Ovary (tissue), 9 donors: Measurements from ENCODE around the gene C10orf105. TPM values are rescaled to one million over a fixed set of nuclear protein-coding genes. Genes with fewer than 3 reads are reported as not detected.

ENCODE experiments used
- DNase-seq, 5 donors: peaks; one replicate each; pipeline ENCODE4 v3.0.0-alpha.2; 2019 to 2020
- H3K27ac ChIP-seq, 2 donors: fragments of 200-600 bp; one replicate each; pipeline versions ENCODE4 v1.5.1 to v1.8.0; 2019 to 2022
- H3K27me3 ChIP-seq: fragments of 200-600 bp; one replicate; pipeline ENCODE4 v1.8.0; 2022
- H3K36me3 ChIP-seq: fragments of 200-600 bp; sonication (generic); one replicate; pipeline ENCODE4 v1.5.1; 2019
- H3K4me1 ChIP-seq: one replicate; pipeline ENCODE4 v1.8.1; 2013; ENCODE audit warnings: mild to moderate bottlenecking, moderate library complexity; ENCODE audit not compliant: insufficient read depth
- H3K4me3 ChIP-seq: fragments of 200-600 bp; sonication (generic); one replicate; pipeline ENCODE4 v1.5.1; 2017
- H3K9me3 ChIP-seq, 2 donors: fragments of 200-600 bp in 1 of 2; sonication (generic) in 1 of 2; one replicate each; pipeline versions ENCODE4 v1.5.1 to v1.8.1; 2013 to 2019; ENCODE audit warnings: mild to moderate bottlenecking in 1 of 2, moderate library complexity in 1 of 2
- CTCF ChIP-seq, 3 donors: fragments of 450-650 bp in 2 of 3; fragments of 200-600 bp in 1 of 3; IDR thresholded peaks; one replicate each; pipeline versions ENCODE4 v1.5.1 to v1.8.0; 2016 to 2022; ENCODE audit warnings: antibody characterized with exemption in 3 of 3, mild to moderate bottlenecking in 1 of 3
- EP300 ChIP-seq: sonication (generic); formaldehyde crosslinking; IDR thresholded peaks from one replicate; pipeline ENCODE4 v1.6.1; 2017; ENCODE audit warnings: antibody characterized with exemption
- POLR2A ChIP-seq: fragments of 450-650 bp; IDR thresholded peaks from one replicate; pipeline ENCODE4 v1.6.1; 2017; ENCODE audit warnings: antibody characterized with exemption, mild to moderate bottlenecking, moderate library complexity
- WGBS, 3 donors: extraction: QIAGEN DNeasy Blood & Tissue Kit in 1 of 3; methylation state at CpG; one replicate each; pipeline versions ENCODE4 v1.1.5 to v1.1.7; 2013 to 2017; 5-methylcytosine and 5-hydroxymethylcytosine counted together
- intact Hi-C, 4 donors: fragments of 100-400 bp; cut with DNase I; formaldehyde crosslinking; loops; one replicate each; pipeline versions ENCODE4 v1.11.0 to v1.15.1; 2022 to 2023
- polyA plus RNA-seq, 2 donors: library from polyadenylated mRNA; stranded (reverse); fragments of 200-250 nt in 1 of 2; fragments of 350-450 nt in 1 of 2; fragmentation: Illumina TruSeq in 1 of 2; extraction: RNeasy Lipid Tissue Mini Kit (QIAGEN cat#74804) in 1 of 2; gene quantifications; one replicate each; pipeline ENCODE4 v1.2.3, GENCODE V29; 2013 to 2014
- total RNA-seq, 7 donors: library from RNA; depleted of rRNA in 2 of 7; stranded (reverse); fragments of >200 nt in 2 of 7; fragmentation: NEBNext Ultra II Directional in 3 of 7; extraction: Animal tissue kit (Norgen Biotek cat#: 25700) in 3 of 7; gene quantifications; one replicate each; pipeline versions ENCODE4 v1.1.0 to v1.2.4, GENCODE V29; 2016 to 2023
- donor health status: DM: no; HTN: no; CAD: no; lungs with moderate emphysema.
- donor health status: DM: no; HTN: no; CAD: no.
- donor health status: Bipolar disorder and iron deficiency.
- donor health status: DM: yes; HTN: yes; CAD: no.
- donor health status: DM: no; HTN: no; CAD: no.
- donor health status: DM: yes; HTN: yes; CAD: no.

Gene C10orf105
- total and polyA plus RNA-seq, 9 donors: 0.11 to 0.45 (median 0.27) TPM

GRCh38 chr10:71715026-71715425 is 4.6 kb downstream of the C10orf105 start:
- 75 to 83% (median 82%) methylated on average over 6 to 8 of the region's 8 CpGs for WGBS, 3 donors
- no peaks in the 10 kb centered on the region for H3K36me3 ChIP-seq
- peak overlapping the region; percentile 63 to 95 for H3K27ac ChIP-seq
- no peak overlapping the region for H3K4me3 ChIP-seq
- intact Hi-C loops: loop anchor here in 1 of 4 donors (2.0 kb wide), 1 partner anchor 58 kb away; the partner anchor contains the start of gene VSIR
- peak in 1 of 5 donors; percentile 50 for DNase-seq
- no peaks in the 10 kb centered on the region for H3K9me3 ChIP-seq
- H3K27me3 ChIP-seq: no peaks in the 10 kb centered on the region
- no peak for TF ChIP-seq POLR2A
- no peak for TF ChIP-seq CTCF (IDR thresholded peaks at IDR 0.05)
- TF ChIP-seq EP300: no peak
- H3K4me1 ChIP-seq: peaks cover 58% of the 10 kb centered on the region

GRCh38 chr10:71714592-71714991 is 5.0 kb downstream of the C10orf105 start:
- no peaks in the 10 kb centered on the region for H3K27me3 ChIP-seq
- H3K4me1 ChIP-seq: peaks cover 54% of the 10 kb centered on the region
- TF ChIP-seq POLR2A (no peak), CTCF (IDR thresholded peaks at IDR 0.05) (no peak), EP300 (no peak)
- no peaks in the 10 kb centered on the region for H3K9me3 ChIP-seq
- DNase-seq: peak in 2 of 5 donors; percentile 63 to 64
- H3K4me3 ChIP-seq: no peak overlapping the region
- peak overlapping the region; percentile 63 to 95 for H3K27ac ChIP-seq
- WGBS, 3 donors: 53 to 55% (median 54%) methylated on average over 5 of the region's 5 CpGs
- intact Hi-C loops: loop anchor here in 2 of 4 donors (2.0 to 5.0 kb wide), 2 partner anchors 58 kb away; partner anchors contain the start of gene VSIR (in 2 of the 2)
- no peaks in the 10 kb centered on the region for H3K36me3 ChIP-seq

- no peaks in the 10 kb centered on the region for H3K27me3 ChIP-seq
- no peak for TF ChIP-seq EP300
- TF ChIP-seq CTCF (IDR thresholded peaks at IDR 0.05): no peak
- TF ChIP-seq POLR2A: no peak
- H3K9me3 ChIP-seq: no peaks in the 10 kb centered on the region
- H3K4me1 ChIP-seq: peaks cover 49% of the 10 kb centered on the region
- no peak overlapping the region for H3K4me3 ChIP-seq
- intact Hi-C loops: loop anchor here in 2 of 4 donors (2.0 to 5.0 kb wide), 2 partner anchors 58 to 59 kb away; partner anchors contain the start of gene VSIR (in 2 of the 2)
- no peaks in the 10 kb centered on the region for H3K36me3 ChIP-seq
- H3K27ac ChIP-seq: peak overlapping the region; percentile 63 to 95
- DNase-seq: peak in 1 of 5 donors; percentile 27
- 50 to 62% (median 62%) methylated on average over 4 of the region's 4 CpGs for WGBS, 3 donors
These were observed 5.6 kb downstream of the C10orf105 start for GRCh38 chr10:71714031-71714410.

- 1% methylated on average over 10 to 12 of the region's 12 CpGs for WGBS, 3 donors
- DNase-seq: peak; percentile 92 to 94 (median 94)
- Histone ChIP-seq H3K27me3 (no peaks in the 10 kb centered on the region), H3K9me3 (no peaks in the 10 kb centered on the region), H3K4me3 (no peak overlapping the region), H3K36me3 (no peaks in the 10 kb centered on the region), H3K4me1 (peaks cover 47% of the 10 kb centered on the region), H3K27ac (peak overlapping the region; percentile 63 to 95)
- intact Hi-C loops: loop anchor here in 3 of 4 donors (2.0 to 5.0 kb wide), 2 partner anchors 59 kb away; partner anchors contain the start of gene VSIR (in 3 of the 3)
- TF ChIP-seq EP300 (peak; percentile 25), POLR2A (no peak), CTCF (IDR thresholded peaks at IDR 0.05) (peak in 1 of 3 donors; percentile 43)
These were observed 6.2 kb downstream of the C10orf105 start for GRCh38 chr10:71713135-71714030.
